ENCODE results near the gene TPSAB1. TPM values are rescaled to one million over a fixed set of nuclear protein-coding genes. Genes with fewer than 3 reads are reported as not detected.
"Not testable (repeated sequence)": the region's sequence is repeated elsewhere in the genome, so short reads cannot be mapped to it uniquely, and the experiment has no call there.

TPSAB1 gene
- total RNA-seq, 1 experiment from 2014 or later = not detected

- peaks cover 7% of the 10 kb centered on the region for H3K27me3 ChIP-seq
- DNase-seq = no peak
- H3K36me3 ChIP-seq = no peaks in the 10 kb centered on the region
- H3K4me3 ChIP-seq = no peak overlapping the region
- H3K9me3 ChIP-seq (replicated peaks) = no peaks in the 10 kb centered on the region
- no peaks in the 10 kb centered on the region for H3K4me1 ChIP-seq
- H3K27ac ChIP-seq = no peak overlapping the region
Measured at GRCh38 chr16:1244881-1245280, 4.4 kb downstream of the TPSAB1 start.

GRCh38 chr16:1245452-1246020 lies 5.0 kb downstream of the TPSAB1 start:
- Histone ChIP-seq H3K4me3 (no peak overlapping the region), H3K9me3 (replicated peaks) (no peaks in the 10 kb centered on the region), H3K36me3 (no peaks in the 10 kb centered on the region), H3K4me1 (no peaks in the 10 kb centered on the region), H3K27me3 (peaks cover 7% of the 10 kb centered on the region), H3K27ac (no peak overlapping the region)
- DNase-seq = no peak

DNA sequence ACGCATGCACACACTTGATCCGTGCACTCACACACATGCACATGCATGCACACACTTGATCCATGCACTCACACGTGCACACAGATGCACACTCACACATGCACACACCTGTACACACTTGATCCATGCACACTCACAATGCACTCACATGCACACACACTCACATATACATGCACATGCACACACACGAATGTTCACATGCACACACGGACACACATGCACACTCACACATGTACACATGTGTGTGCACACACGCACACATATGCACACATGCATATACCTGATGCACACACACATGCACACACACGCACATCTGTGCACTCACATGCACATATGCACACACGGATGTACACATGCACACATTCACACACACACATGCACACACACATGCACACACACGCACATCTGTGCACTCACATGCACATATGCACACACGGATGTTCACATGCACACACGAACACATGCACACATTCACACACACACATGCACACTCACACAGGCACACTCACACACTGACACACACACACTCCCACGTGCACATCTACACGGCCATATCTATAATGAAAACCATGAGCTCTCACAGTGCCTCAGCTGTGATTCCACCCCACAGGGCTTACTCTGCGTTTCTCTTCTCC lies 7.5 kb downstream of the TPSAB1 start:
- not testable (repeated sequence) for H3K27ac ChIP-seq; H3K36me3 ChIP-seq; H3K27me3 ChIP-seq; H3K4me3 ChIP-seq; DNase-seq; H3K4me1 ChIP-seq; H3K9me3 ChIP-seq (replicated peaks)

GRCh38 chr16:1249031-1249755 lies 8.7 kb downstream of the TPSAB1 start:
- not testable (repeated sequence) for H3K27me3 ChIP-seq; H3K36me3 ChIP-seq; H3K4me3 ChIP-seq; H3K4me1 ChIP-seq; H3K27ac ChIP-seq; H3K9me3 ChIP-seq (replicated peaks); DNase-seq

GRCh38 chr16:1253701-1254364 lies 13.3 kb downstream of the TPSAB1 start:
- not testable (repeated sequence) for DNase-seq; H3K9me3 ChIP-seq (replicated peaks)

DNA sequence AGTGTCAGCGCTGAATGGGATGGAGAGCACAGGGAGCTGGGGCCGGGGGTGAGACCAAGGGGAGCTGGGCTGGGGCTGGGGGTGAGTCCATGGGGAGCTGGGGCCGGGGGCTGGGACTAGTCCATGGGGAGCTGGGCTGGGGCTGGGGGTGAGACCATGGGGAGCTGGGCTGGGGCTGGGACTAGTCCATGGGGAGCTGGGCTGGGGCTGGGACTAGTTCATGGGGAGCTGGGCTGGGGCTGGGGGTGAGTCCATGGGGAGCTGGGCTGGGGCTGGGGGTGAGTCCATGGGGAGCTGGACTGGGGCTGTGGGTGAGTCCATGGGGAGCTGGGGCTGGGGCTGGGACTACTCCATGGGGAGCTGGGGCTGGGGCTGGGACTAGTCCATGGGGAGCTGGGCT lies 14.3 kb downstream of the TPSAB1 start:
- not testable (repeated sequence) for DNase-seq; H3K9me3 ChIP-seq (replicated peaks)

More at GRCh38 chr16:1253701-1254364, 13.3 kb downstream of the TPSAB1 start:
- not testable (repeated sequence) for H3K4me3 ChIP-seq, H3K36me3 ChIP-seq, H3K27me3 ChIP-seq, H3K27ac ChIP-seq, H3K4me1 ChIP-seq

GRCh38 chr16:1255276-1256122 lies 15.0 kb downstream of the TPSAB1 start, which contains the start of gene TPSD1:
Gene TPSD1, plus strand, starts transcription at chr16:1256069. Its CDS starts 212 bp downstream, at chr16:1256281.
- peaks cover 16% of the 10 kb centered on the region for H3K27me3 ChIP-seq
- H3K36me3 ChIP-seq; H3K4me1 ChIP-seq; DNase-seq; H3K27ac ChIP-seq; H3K9me3 ChIP-seq (replicated peaks); H3K4me3 ChIP-seq: not testable (repeated sequence)

More for the DNA sequence above, 14.3 kb downstream of the TPSAB1 start:
- H3K27ac ChIP-seq, H3K4me3 ChIP-seq, H3K4me1 ChIP-seq, H3K36me3 ChIP-seq: not testable (repeated sequence)
- peaks cover 10% of the 10 kb centered on the region for H3K27me3 ChIP-seq

- not testable (repeated sequence) for H3K4me1 ChIP-seq, DNase-seq
- peaks cover 23% of the 10 kb centered on the region for H3K27me3 ChIP-seq
Measured at GRCh38 chr16:1256296-1256873, 15.9 kb downstream of the TPSAB1 start.

GRCh38 chr16:1256874-1257322 lies 16.4 kb downstream of the TPSAB1 start:
- Histone ChIP-seq H3K36me3 (no peaks in the 10 kb centered on the region), H3K4me3 (no peak overlapping the region), H3K27ac (no peak overlapping the region), H3K4me1 (no peaks in the 10 kb centered on the region), H3K27me3 (peaks cover 28% of the 10 kb centered on the region), H3K9me3 (replicated peaks) (no peaks in the 10 kb centered on the region)
- no peak for DNase-seq

More at GRCh38 chr16:1256296-1256873, 15.9 kb downstream of the TPSAB1 start:
- not testable (repeated sequence) for H3K36me3 ChIP-seq; H3K9me3 ChIP-seq (replicated peaks); H3K27ac ChIP-seq; H3K4me3 ChIP-seq

DNA sequence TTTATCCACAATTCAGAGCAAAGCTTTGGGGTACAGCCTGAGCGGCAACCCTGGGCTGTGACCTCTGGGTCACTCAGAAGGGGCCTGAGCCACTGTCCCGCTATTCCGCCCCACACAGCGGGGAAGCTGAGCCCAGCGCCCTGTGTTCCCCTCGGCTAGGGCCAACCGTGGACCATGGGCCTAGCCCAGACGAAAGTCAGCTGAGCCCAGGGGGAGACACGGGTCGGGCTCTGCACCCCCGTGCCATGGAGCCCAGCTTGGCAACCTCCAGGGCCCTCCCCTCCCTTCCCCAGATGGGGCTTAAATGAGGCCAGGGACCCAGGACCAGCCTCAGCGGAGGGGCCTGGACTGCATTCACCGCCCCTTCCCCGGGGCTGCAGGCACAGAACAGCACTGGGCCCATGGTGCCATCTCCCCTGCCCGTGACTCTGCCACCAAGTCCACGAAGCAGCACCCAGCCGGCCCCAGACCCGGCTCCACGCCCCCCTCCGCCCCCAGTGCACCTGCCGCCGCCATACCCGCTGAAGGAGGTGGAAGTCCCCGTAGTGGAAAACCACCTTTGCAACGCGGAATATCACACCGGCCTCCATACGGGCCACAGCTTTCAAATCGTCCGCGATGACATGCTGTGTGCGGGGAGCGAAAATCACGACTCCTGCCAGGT lies 17.2 kb downstream of the TPSAB1 start:
- Histone ChIP-seq H3K9me3 (replicated peaks) (no peaks in the 10 kb centered on the region), H3K4me3 (no peak overlapping the region), H3K27me3 (peaks cover 36% of the 10 kb centered on the region), H3K36me3 (no peaks in the 10 kb centered on the region), H3K4me1 (no peaks in the 10 kb centered on the region), H3K27ac (no peak overlapping the region)
- no peak for DNase-seq

- H3K36me3 ChIP-seq = no peaks in the 10 kb centered on the region
Measured at GRCh38 chr16:1258225-1258600, 17.7 kb downstream of the TPSAB1 start.

DNA sequence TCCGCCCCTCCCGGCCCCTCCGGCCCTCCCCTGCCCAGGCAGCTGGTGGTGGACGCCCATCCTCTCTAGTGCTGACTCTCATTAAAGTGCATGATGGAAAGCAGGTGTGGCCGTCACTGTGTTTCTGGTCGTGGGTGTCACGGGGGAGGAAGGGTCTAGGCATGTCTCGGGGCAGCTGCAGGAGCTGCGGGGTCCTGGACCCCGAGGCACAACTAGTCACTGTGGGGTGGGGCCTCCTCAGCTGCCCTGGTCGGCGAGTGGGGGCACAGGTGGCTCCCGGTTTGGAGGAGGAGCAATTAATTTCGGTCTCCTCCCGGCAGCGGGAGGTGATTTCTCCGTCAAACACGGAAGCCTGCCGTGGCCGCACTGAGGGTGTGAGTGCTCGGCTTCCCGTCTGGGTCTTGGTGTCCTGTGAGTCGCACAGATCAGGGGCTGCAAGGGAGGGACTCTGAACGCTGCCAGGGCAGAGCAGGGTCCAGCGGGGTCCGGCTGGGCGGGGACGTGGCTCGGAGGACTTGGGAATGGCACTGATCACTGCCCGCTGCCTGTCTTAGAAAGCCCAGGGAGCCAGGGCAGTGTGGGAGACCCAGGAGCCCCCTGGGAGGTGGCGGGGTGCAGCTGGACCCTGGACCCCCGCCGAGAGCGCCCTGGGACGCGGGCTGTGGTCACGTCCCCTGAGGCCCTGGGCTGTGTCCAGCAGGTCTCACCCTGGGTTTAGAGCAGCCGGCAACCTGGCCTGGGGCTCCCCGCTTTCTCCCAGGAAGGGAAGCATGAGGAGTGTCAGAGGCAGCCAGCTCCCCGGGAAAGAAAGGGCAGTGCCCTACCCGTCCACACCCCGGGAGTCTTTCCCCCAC lies 18.6 kb downstream of the TPSAB1 start:
- H3K4me3 ChIP-seq = no peak overlapping the region
- peaks cover 42% of the 10 kb centered on the region for H3K27me3 ChIP-seq
- peaks cover 5% of the 10 kb centered on the region; the same call in 1 of the 2 replicates for H3K4me1 ChIP-seq
- no peaks in the 10 kb centered on the region for H3K9me3 ChIP-seq (replicated peaks)
- no peaks in the 10 kb centered on the region for H3K36me3 ChIP-seq
- DNase-seq = no peak
- no peak overlapping the region for H3K27ac ChIP-seq

More at GRCh38 chr16:1258225-1258600, 17.7 kb downstream of the TPSAB1 start:
- no peak for DNase-seq
- Histone ChIP-seq H3K27me3 (peaks cover 41% of the 10 kb centered on the region), H3K27ac (no peak overlapping the region), H3K4me1 (no peaks in the 10 kb centered on the region), H3K9me3 (replicated peaks) (no peaks in the 10 kb centered on the region), H3K4me3 (no peak overlapping the region)

DNA sequence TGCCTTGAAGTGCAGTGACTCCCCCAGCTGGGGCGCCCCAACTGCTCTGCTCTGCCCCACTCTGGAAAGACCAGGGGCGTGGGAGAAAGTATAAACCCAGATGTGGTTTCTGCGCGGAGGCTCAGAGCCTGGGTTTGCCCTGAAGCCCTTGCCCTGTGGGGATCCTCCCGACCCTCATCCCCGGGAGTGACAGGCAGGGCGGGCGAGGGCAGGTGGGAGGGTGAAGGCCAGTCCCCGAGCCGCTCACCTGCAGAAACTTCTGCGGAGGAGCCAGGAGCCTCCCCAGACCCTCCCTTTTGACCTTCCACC lies 19.2 kb downstream of the TPSAB1 start:
- no peak overlapping the region for H3K27ac ChIP-seq
- peaks cover 5% of the 10 kb centered on the region; the same call in 1 of the 2 replicates for H3K4me1 ChIP-seq
- H3K9me3 ChIP-seq (replicated peaks) = no peaks in the 10 kb centered on the region
- no peak overlapping the region for H3K4me3 ChIP-seq
- peaks cover 42% of the 10 kb centered on the region for H3K27me3 ChIP-seq
- DNase-seq = no peak
- H3K36me3 ChIP-seq = no peaks in the 10 kb centered on the region
